Smooth muscle cell of the brain vasculature (primary cell): ENCODE measurements around the gene SH3GL3.

Source experiments
- DNase-seq: peaks from one replicate; pipeline ENCODE4 v3.0.0-alpha.2; 2012; ENCODE audit warnings: low read depth, low spot score

The SH3GL3 gene

GRCh38 chr15:83612898-83613635 lies 165.9 kb downstream of the SH3GL3 start:
- no peak for DNase-seq

- DNase-seq, result no peak
These were observed 166.6 kb downstream of the SH3GL3 start for GRCh38 chr15:83613714-83614113.

- DNase-seq, result no peak
These were observed 169.7 kb downstream of the SH3GL3 start for GRCh38 chr15:83616840-83617239.

- no peak for DNase-seq
These were observed 179.1 kb downstream of the SH3GL3 start for GRCh38 chr15:83626171-83626802.

- no peak for DNase-seq
These were observed 184.4 kb downstream of the SH3GL3 start for GRCh38 chr15:83631534-83631933.

GRCh38 chr15:83643201-83643600 lies 196.1 kb downstream of the SH3GL3 start:
- DNase-seq, result no peak

- DNase-seq, result no peak
These were observed 197.3 kb downstream of the SH3GL3 start for GRCh38 chr15:83644439-83644838.

- no peak for DNase-seq
These were observed 203.7 kb downstream of the SH3GL3 start for GRCh38 chr15:83650831-83651230.

- no peak for DNase-seq
These were observed 204.4 kb downstream of the SH3GL3 start for GRCh38 chr15:83651541-83651940.

- DNase-seq, result no peak
These were observed 205.6 kb downstream of the SH3GL3 start for GRCh38 chr15:83652626-83653204.

GRCh38 chr15:83653288-83653638 lies 206.1 kb downstream of the SH3GL3 start:
- no peak for DNase-seq

- no peak for DNase-seq
These were observed 206.7 kb downstream of the SH3GL3 start, which contains the start of gene ADAMTSL3 for GRCh38 chr15:83653639-83654378. Gene ADAMTSL3 (plus strand): TSS chr15:83654123. CDS start chr15:83655762, 1,639 bp downstream.

- no peak for DNase-seq
These were observed 207.5 kb downstream of the SH3GL3 start for GRCh38 chr15:83654379-83655236.

- DNase-seq, result no peak
These were observed 208.1 kb downstream of the SH3GL3 start for GRCh38 chr15:83655237-83655616.

GRCh38 chr15:83656192-83656591 lies 209.1 kb downstream of the SH3GL3 start:
- no peak for DNase-seq

- DNase-seq, result no peak
These were observed 209.9 kb downstream of the SH3GL3 start for GRCh38 chr15:83656943-83657528.

- no peak for DNase-seq
These were observed 210.4 kb downstream of the SH3GL3 start for GRCh38 chr15:83657549-83657948.

- no peak for DNase-seq
These were observed 211.6 kb downstream of the SH3GL3 start for GRCh38 chr15:83658430-83659416.

- DNase-seq, result no peak
These were observed 212.3 kb downstream of the SH3GL3 start for GRCh38 chr15:83659417-83659812.

- DNase-seq, result no peak
These were observed 218.3 kb downstream of the SH3GL3 start for GRCh38 chr15:83665480-83665879.
